Panc1 (cell line): ENCODE data around the gene HERC6. TPM values are rescaled to one million over a fixed set of nuclear protein-coding genes. Genes with fewer than 3 reads are reported as not detected.

Experiments
- ATAC-seq: fragments of 200-7000 bp; cut with Tn5 transposase; 2 replicates; pipeline ENCODE4 v1.9.1; 2020; ENCODE audit warnings: mild to moderate bottlenecking, moderate library complexity
- BruUV-seq: library from RNA; stranded (reverse); fragments of 400-500 nt; replicated peaks from 2 replicates; lab custom pipeline; 2021; lab: Mats Ljungman, UMichigan
- CTCF ChIA-PET: fragments of 300-600 bp; sonication (Branson Sonifier 250); formaldehyde crosslinking; loops from one replicate; lab custom pipeline; 2022; ENCODE audit warnings: antibody characterized with exemption; lab: Charles Lee
- POLR2A ChIA-PET: fragments of 300-600 bp; sonication (Branson Sonifier 250); formaldehyde crosslinking; loops from one replicate; lab custom pipeline; 2022; ENCODE audit warnings: antibody characterized with exemption; lab: Charles Lee
- DNase-seq: peaks from one replicate; pipeline ENCODE4 v3.0.0-alpha.2; 2010; ENCODE audit warnings: low read depth, low spot score
- H3K27ac ChIP-seq: 2 replicates; pipeline ENCODE4 v1.5.1; 2011; ENCODE audit warnings: mild to moderate bottlenecking, low read length, inconsistent platforms
- H3K27me3 ChIP-seq: fragments of 200-500 bp; sonication (Bioruptor generic); 2 replicates; pipeline ENCODE4 v1.6.0; 2014; ENCODE audit warnings: low read length, inconsistent platforms; ENCODE audit not compliant: control insufficient read depth, insufficient read depth
- H3K36me3 ChIP-seq: fragments of 200-500 bp; sonication (Bioruptor generic); 2 replicates; pipeline ENCODE4 v1.5.1; 2014; ENCODE audit warnings: inconsistent platforms, mild to moderate bottlenecking, low read length, moderate library complexity; ENCODE audit not compliant: control insufficient read depth, insufficient read depth
- H3K4me1 ChIP-seq: 2 replicates; pipeline ENCODE4 v1.5.1; 2011; ENCODE audit warnings: inconsistent platforms, mild to moderate bottlenecking, low read length, moderate library complexity; ENCODE audit not compliant: control insufficient read depth, insufficient read depth
- H3K4me3 ChIP-seq, 2 experiments: 2 replicates each; pipeline ENCODE4 v1.5.1; 2011 to 2012; ENCODE audit warnings: low read depth in 2 of 2, low read length in 2 of 2, mild to moderate bottlenecking in 2 of 2, inconsistent platforms in 1 of 2, moderate library complexity in 1 of 2
- H3K9me3 ChIP-seq: fragments of 200-500 bp; sonication (Bioruptor generic); 2 replicates; pipeline ENCODE4 v1.5.1; 2014; ENCODE audit warnings: low read depth, mild to moderate bottlenecking, inconsistent platforms, low read length, moderate library complexity; ENCODE audit not compliant: control insufficient read depth, insufficient read depth
- POLR2AphosphoS5 ChIP-seq: IDR thresholded peaks from 2 replicates; pipeline ENCODE4 v1.6.1; 2012; ENCODE audit warnings: mild to moderate bottlenecking, low read depth, low read length, moderate library complexity
- SIN3A ChIP-seq: IDR thresholded peaks from 2 replicates; pipeline ENCODE4 v1.6.1; 2012; ENCODE audit warnings: low read depth, mild to moderate bottlenecking, low read length, moderate library complexity, borderline replicate concordance; ENCODE audit not compliant: insufficient read depth
- TCF7L2 ChIP-seq: IDR thresholded peaks from 2 replicates; pipeline ENCODE4 v1.6.1; 2011; ENCODE audit warnings: mild to moderate bottlenecking, low read depth, low read length, inconsistent platforms
- in situ Hi-C: cut with HindIII; loops from 2 replicates; pipeline ENCODE4 v1.10.0; 2016; ENCODE audit warnings: low sequenced_read_pairs, low pct_unique_long_range_greater_than_20kb
- intact Hi-C: fragments of 100-400 bp; cut with micrococcal nuclease; formaldehyde crosslinking; loops from one replicate; pipeline ENCODE4 v1.10.0; 2022; ENCODE audit not compliant: unreplicated experiment
- total RNA-seq: library from RNA; stranded (reverse); gene quantifications from one replicate; pipeline ENCODE4 v1.2.1, GENCODE V29; 2021; ENCODE audit not compliant: unreplicated experiment
- TF ChIP-seq, protein P1 (sequence below): fragments of 450-650 bp; IDR thresholded peaks from 2 replicates; pipeline ENCODE4 v1.5.1; 2017; ENCODE audit warnings: mild to moderate bottlenecking
- TF ChIP-seq, protein P2 (sequence below), 2 experiments: IDR thresholded peaks; 2 replicates each; pipeline ENCODE4 v1.6.1; 2011 to 2012; ENCODE audit warnings: low read depth in 2 of 2, control low read depth in 1 of 2, low read length in 1 of 2, mild to moderate bottlenecking in 1 of 2, moderate library complexity in 1 of 2; ENCODE audit not compliant: insufficient read depth in 1 of 2

The HERC6 gene
- total RNA-seq, 1 experiment from 2014 or later, result 1.2 TPM

- no peak overlapping the region for H3K27ac ChIP-seq
- no TSS peak for BruUV-seq
- no peak for DNase-seq
- no peaks in the 10 kb centered on the region for H3K4me1 ChIP-seq
- intact Hi-C loops, result no loop called here
- no peak overlapping the region for H3K4me3 ChIP-seq
- TF ChIP-seq POLR2AphosphoS5 (no peak), SIN3A (no peak)
- TF ChIP-seq, protein P1, sequence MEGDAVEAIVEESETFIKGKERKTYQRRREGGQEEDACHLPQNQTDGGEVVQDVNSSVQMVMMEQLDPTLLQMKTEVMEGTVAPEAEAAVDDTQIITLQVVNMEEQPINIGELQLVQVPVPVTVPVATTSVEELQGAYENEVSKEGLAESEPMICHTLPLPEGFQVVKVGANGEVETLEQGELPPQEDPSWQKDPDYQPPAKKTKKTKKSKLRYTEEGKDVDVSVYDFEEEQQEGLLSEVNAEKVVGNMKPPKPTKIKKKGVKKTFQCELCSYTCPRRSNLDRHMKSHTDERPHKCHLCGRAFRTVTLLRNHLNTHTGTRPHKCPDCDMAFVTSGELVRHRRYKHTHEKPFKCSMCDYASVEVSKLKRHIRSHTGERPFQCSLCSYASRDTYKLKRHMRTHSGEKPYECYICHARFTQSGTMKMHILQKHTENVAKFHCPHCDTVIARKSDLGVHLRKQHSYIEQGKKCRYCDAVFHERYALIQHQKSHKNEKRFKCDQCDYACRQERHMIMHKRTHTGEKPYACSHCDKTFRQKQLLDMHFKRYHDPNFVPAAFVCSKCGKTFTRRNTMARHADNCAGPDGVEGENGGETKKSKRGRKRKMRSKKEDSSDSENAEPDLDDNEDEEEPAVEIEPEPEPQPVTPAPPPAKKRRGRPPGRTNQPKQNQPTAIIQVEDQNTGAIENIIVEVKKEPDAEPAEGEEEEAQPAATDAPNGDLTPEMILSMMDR, result no peak
- ChIA-PET POLR2A (no interaction called here), CTCF (no interaction called here)
- in situ Hi-C loops, result no loop called here
- no peaks in the 10 kb centered on the region for H3K27me3 ChIP-seq
- no peak for ATAC-seq
- no peaks in the 10 kb centered on the region for H3K9me3 ChIP-seq
- H3K36me3 ChIP-seq, result no peaks in the 10 kb centered on the region
These were observed 25.3 kb upstream of the HERC6 start for GRCh38 chr4:88353324-88353723.

GRCh38 chr4:88356771-88357170, 21.9 kb upstream of the HERC6 start:
- DNase-seq (no peak), ATAC-seq (no peak)
- TF ChIP-seq, protein P1, result no peak
- no peak for TF ChIP-seq TCF7L2
- TF ChIP-seq POLR2AphosphoS5, result no peak
- no peak for TF ChIP-seq SIN3A
- TF ChIP-seq, protein P2, sequence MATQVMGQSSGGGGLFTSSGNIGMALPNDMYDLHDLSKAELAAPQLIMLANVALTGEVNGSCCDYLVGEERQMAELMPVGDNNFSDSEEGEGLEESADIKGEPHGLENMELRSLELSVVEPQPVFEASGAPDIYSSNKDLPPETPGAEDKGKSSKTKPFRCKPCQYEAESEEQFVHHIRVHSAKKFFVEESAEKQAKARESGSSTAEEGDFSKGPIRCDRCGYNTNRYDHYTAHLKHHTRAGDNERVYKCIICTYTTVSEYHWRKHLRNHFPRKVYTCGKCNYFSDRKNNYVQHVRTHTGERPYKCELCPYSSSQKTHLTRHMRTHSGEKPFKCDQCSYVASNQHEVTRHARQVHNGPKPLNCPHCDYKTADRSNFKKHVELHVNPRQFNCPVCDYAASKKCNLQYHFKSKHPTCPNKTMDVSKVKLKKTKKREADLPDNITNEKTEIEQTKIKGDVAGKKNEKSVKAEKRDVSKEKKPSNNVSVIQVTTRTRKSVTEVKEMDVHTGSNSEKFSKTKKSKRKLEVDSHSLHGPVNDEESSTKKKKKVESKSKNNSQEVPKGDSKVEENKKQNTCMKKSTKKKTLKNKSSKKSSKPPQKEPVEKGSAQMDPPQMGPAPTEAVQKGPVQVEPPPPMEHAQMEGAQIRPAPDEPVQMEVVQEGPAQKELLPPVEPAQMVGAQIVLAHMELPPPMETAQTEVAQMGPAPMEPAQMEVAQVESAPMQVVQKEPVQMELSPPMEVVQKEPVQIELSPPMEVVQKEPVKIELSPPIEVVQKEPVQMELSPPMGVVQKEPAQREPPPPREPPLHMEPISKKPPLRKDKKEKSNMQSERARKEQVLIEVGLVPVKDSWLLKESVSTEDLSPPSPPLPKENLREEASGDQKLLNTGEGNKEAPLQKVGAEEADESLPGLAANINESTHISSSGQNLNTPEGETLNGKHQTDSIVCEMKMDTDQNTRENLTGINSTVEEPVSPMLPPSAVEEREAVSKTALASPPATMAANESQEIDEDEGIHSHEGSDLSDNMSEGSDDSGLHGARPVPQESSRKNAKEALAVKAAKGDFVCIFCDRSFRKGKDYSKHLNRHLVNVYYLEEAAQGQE (IDR thresholded peaks at IDR 0.05; ENCODE audit: insufficient read depth in 1 of 2, low read depth in 2 of 2, low read length in 1 of 2), result no peak
- Histone ChIP-seq H3K27me3 (no peaks in the 10 kb centered on the region), H3K4me1 (no peaks in the 10 kb centered on the region), H3K9me3 (no peaks in the 10 kb centered on the region), H3K27ac (no peak overlapping the region), H3K4me3 (no peak overlapping the region), H3K36me3 (no peaks in the 10 kb centered on the region)
- ChIA-PET CTCF (no interaction called here), POLR2A (no interaction called here)
- in situ Hi-C loops, result no loop called here
- no TSS peak for BruUV-seq
- intact Hi-C loops, result no loop called here
